WTC11 (cell line): ENCODE results near the gene LAP3. TPM values are rescaled to one million over a fixed set of nuclear protein-coding genes. Genes with fewer than 3 reads are reported as not detected.

Source experiments
- ATAC-seq: fragments of 200-7000 bp; cut with Tn5 transposase; 2 replicates; pipeline ENCODE4 v1.10.0; 2021; ENCODE audit warnings: mild to moderate bottlenecking, moderate library complexity
- CTCF ChIA-PET: fragments of 300-600 bp; sonication (Branson Sonifier 250); formaldehyde crosslinking; loops from one replicate; lab custom pipeline; 2021; ENCODE audit warnings: antibody characterized with exemption; lab: Charles Lee
- POLR2A ChIA-PET: fragments of 350-600 bp; sonication (Branson Sonifier 250); formaldehyde crosslinking; loops from one replicate; lab custom pipeline; 2021; ENCODE audit warnings: antibody characterized with exemption; lab: Charles Lee
- DNase-seq: peaks from one replicate; pipeline ENCODE4 v3.0.0; 2021; ENCODE audit warnings: low spot score
- H3K27ac Mint-ChIP-seq: 2 replicates; pipeline ENCODE4 v1.8.0; 2021; ENCODE audit warnings: mixed read lengths
- H3K27me3 Mint-ChIP-seq: 2 replicates; pipeline ENCODE4 v1.8.0; 2021; ENCODE audit warnings: low read depth, mild to moderate bottlenecking, moderate library complexity, mixed read lengths
- H3K36me3 Mint-ChIP-seq: 2 replicates; pipeline ENCODE4 v1.8.0; 2021; ENCODE audit warnings: mixed read lengths
- H3K4me1 Mint-ChIP-seq: 2 replicates; pipeline ENCODE4 v1.8.0; 2022; ENCODE audit warnings: mixed read lengths
- H3K4me3 Mint-ChIP-seq: 2 replicates; pipeline ENCODE4 v1.8.0; 2021; ENCODE audit warnings: mild to moderate bottlenecking, moderate library complexity, mixed read lengths
- H3K9me3 Mint-ChIP-seq: 2 replicates; pipeline ENCODE4 v1.8.0; 2021; ENCODE audit warnings: mixed read lengths
- ATF6 ChIP-seq: sonication (generic); formaldehyde crosslinking; IDR thresholded peaks from 2 replicates; pipeline ENCODE4 v1.8.1; 2023; ENCODE audit warnings: mild to moderate bottlenecking, missing genetic modification reagents
- E2F4 ChIP-seq: sonication (generic); formaldehyde crosslinking; IDR thresholded peaks from 2 replicates; pipeline ENCODE4 v1.8.1; 2022; ENCODE audit warnings: low read depth, mild to moderate bottlenecking, moderate library complexity, missing genetic modification reagents, borderline replicate concordance
- GABPB1 ChIP-seq: sonication (generic); formaldehyde crosslinking; IDR thresholded peaks from 2 replicates; pipeline ENCODE4 v1.8.1; 2023; ENCODE audit warnings: mild to moderate bottlenecking, missing genetic modification reagents
- HMGA2 ChIP-seq: fragments of 250-450 bp; sonication (Bioruptor Pico); IDR thresholded peaks from 2 replicates; pipeline ENCODE4 v1.4.0; 2021; ENCODE audit warnings: mild to moderate bottlenecking, moderate library complexity
- PRDM15 ChIP-seq: sonication (generic); formaldehyde crosslinking; IDR thresholded peaks from 2 replicates; pipeline ENCODE4 v1.8.0; 2022; ENCODE audit warnings: missing genetic modification reagents
- SMAD4 ChIP-seq: sonication (generic); formaldehyde crosslinking; IDR thresholded peaks from 2 replicates; pipeline ENCODE4 v1.8.0; 2022; ENCODE audit warnings: mild to moderate bottlenecking, missing genetic modification reagents
- STAT6 ChIP-seq: sonication (generic); formaldehyde crosslinking; conservative IDR thresholded peaks from 2 replicates; pipeline ENCODE4 v1.8.1; 2023; ENCODE audit warnings: mild to moderate bottlenecking, low read depth, missing genetic modification reagents, moderate library complexity
- USF1 ChIP-seq: sonication (generic); formaldehyde crosslinking; IDR thresholded peaks from 2 replicates; pipeline ENCODE4 v1.8.0; 2022; ENCODE audit warnings: mild to moderate bottlenecking, missing genetic modification reagents
- ZNF425 ChIP-seq: fragments of 250-450 bp; sonication (Bioruptor Pico); conservative IDR thresholded peaks from 2 replicates; pipeline ENCODE4 v1.9.0; 2021; ENCODE audit warnings: mild to moderate bottlenecking
- ZNF671 ChIP-seq: fragments of 250-450 bp; sonication (Bioruptor Pico); IDR thresholded peaks from 2 replicates; pipeline ENCODE4 v1.8.0; 2021; ENCODE audit warnings: mild to moderate bottlenecking
- total RNA-seq: library from RNA; stranded (reverse); gene quantifications from 3 replicates; pipeline ENCODE4 v1.2.3, GENCODE V29; 2021

LAP3 gene
- total RNA-seq, 1 experiment from 2014 or later = 52.7 TPM

- TF ChIP-seq ATF6 (CRISPR knock-in tag) = no peak
- TF ChIP-seq GABPB1 (CRISPR knock-in tag) = no peak
- TF ChIP-seq, all 79 proteins: peak for 5
Measured at GRCh38 chr4:17636696-17637622, 60.0 kb downstream of the LAP3 start (continued).

GRCh38 chr4:17639136-17639535 is 62.1 kb downstream of the LAP3 start:
- peaks cover 24% of the 10 kb centered on the region for H3K36me3 Mint-ChIP-seq
- no peak for DNase-seq
- no peak for TF ChIP-seq ZNF425 (CRISPR knock-in tag)
- TF ChIP-seq USF1 (CRISPR knock-in tag) = no peak
- no peak for TF ChIP-seq HMGA2
- no peak for TF ChIP-seq STAT6 (CRISPR knock-in tag)
- no peak for TF ChIP-seq SMAD4 (CRISPR knock-in tag)
- no peak for TF ChIP-seq E2F4 (CRISPR knock-in tag)
- no peak for TF ChIP-seq PRDM15 (CRISPR knock-in tag)
- TF ChIP-seq ZNF671 = no peak
- ChIA-PET CTCF (no interaction called here), POLR2A (no interaction called here)
- no peak for ATAC-seq
- H3K4me1 Mint-ChIP-seq = 0 out of 2 replicates have a peak, but pooled peaks cover 3% of the 10 kb centered on the region
- peaks cover 14% of the 10 kb centered on the region for H3K9me3 Mint-ChIP-seq
- H3K27me3 Mint-ChIP-seq = peaks cover 7% of the 10 kb centered on the region
- no peak overlapping the region for H3K27ac Mint-ChIP-seq
- no peak overlapping the region for H3K4me3 Mint-ChIP-seq
